ENCODE measurements around the gene FKBP1B. TPM values are rescaled to one million over a fixed set of nuclear protein-coding genes. Genes with fewer than 3 reads are reported as not detected.
A peak's percentile ranks its signal among the peaks of the same experiment; 100 is the strongest.
"Not testable (repeated sequence)": the region's sequence is repeated elsewhere in the genome, so short reads cannot be mapped to it uniquely, and the experiment has no call there.

FKBP1B gene
- total RNA-seq, 1 experiment from 2014 or later: not detected

- DNase-seq (ENCODE audit: extremely low read depth, low read depth): no peak
Observed at GRCh38 chr2:24022324-24022974, 27.1 kb upstream of the FKBP1B start.

- DNase-seq (ENCODE audit: extremely low read depth, low read depth): no peak
Observed at GRCh38 chr2:24022975-24023575, 26.5 kb upstream of the FKBP1B start.

GRCh38 chr2:24024018-24024417, 25.5 kb upstream of the FKBP1B start:
- DNase-seq (ENCODE audit: extremely low read depth, low read depth): no peak

GRCh38 chr2:24024996-24025663, 24.4 kb upstream of the FKBP1B start:
- DNase-seq (ENCODE audit: extremely low read depth, low read depth): no peak

- no peak for DNase-seq (ENCODE audit: extremely low read depth, low read depth)
Observed at GRCh38 chr2:24026233-24026632, 23.3 kb upstream of the FKBP1B start.

GRCh38 chr2:24038786-24039499, 10.6 kb upstream of the FKBP1B start:
- DNase-seq (ENCODE audit: extremely low read depth, low read depth): no peak

GRCh38 chr2:24040511-24040910, 9.0 kb upstream of the FKBP1B start:
- DNase-seq (ENCODE audit: extremely low read depth, low read depth): no peak

GRCh38 chr2:24043133-24043532, 6.4 kb upstream of the FKBP1B start:
- DNase-seq (ENCODE audit: extremely low read depth, low read depth): not testable (repeated sequence)

DNA sequence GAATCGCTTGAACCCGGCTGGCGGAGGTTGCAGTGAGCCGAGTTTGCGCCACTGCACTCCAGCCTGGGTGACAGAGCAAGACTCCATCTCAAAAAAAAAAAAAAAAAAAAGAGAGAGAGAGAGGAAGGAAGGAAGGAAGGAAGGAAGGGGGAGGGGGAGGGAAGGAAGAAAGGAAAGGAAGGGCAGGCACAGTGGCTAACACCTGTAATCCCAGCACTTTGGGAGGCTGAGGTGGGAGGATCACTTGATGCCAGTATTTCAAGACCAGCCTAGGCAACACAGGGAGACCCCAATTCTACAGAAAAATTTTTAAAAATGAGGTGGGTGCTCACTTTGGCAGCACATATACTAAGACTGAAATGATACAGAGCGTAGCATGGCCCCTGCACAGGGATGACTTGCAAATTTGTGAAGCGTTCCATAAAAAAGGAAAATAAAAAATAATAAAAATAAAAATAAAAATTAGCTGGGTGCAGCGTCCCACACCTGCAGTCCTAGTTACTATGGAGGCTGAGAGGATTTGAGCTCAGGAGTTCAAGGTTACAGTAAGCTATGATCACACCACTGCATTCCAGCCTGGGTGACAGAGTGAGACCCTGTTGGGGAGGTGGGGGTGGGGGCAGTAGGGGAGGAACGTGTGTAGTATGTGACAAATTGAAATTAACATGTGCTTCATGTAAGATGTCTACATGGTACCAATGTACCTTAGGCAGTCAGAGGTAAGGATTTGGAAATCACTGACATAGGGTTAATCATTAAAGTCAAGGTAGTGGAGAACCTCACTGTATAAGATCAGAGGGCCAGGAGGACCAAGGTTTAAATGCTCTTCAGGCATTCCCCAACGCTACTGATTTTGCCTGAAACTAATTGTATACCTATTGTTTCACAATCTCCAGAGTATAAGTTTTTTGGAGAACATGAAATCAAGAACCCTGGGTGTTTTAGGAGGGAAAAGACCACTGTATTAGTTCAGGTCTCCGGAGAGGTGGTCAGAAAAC, 3.7 kb upstream of the FKBP1B start:
- DNase-seq (ENCODE audit: extremely low read depth, low read depth): no peak

GRCh38 chr2:24046599-24046929, 3.0 kb upstream of the FKBP1B start:
- no peak for DNase-seq (ENCODE audit: extremely low read depth, low read depth)

GRCh38 chr2:24046930-24047702, 2.4 kb upstream of the FKBP1B start, which contains the start of gene WDCP:
TSS of gene WDCP (minus strand) at chr2:24047391. CDS start at chr2:24039494, 7,897 bp downstream.
- DNase-seq (ENCODE audit: extremely low read depth, low read depth): peak; percentile 98

DNA sequence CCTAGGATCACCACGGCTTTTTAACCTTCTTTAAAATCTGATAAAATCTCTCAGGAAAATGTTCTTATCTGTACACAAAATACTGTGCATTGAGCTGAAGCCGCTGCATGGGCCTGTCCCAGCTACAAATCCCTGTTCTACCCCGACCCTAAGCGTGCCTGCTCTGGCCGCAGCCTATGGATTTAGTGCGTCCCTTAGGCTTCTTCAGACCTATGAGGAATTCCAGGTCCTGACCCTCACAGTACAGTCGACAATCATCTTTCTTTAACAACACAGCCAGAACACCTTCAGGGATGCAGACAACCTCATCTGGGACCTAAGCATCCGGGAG, 1.9 kb upstream of the FKBP1B start:
- no peak for DNase-seq (ENCODE audit: extremely low read depth, low read depth)

DNA sequence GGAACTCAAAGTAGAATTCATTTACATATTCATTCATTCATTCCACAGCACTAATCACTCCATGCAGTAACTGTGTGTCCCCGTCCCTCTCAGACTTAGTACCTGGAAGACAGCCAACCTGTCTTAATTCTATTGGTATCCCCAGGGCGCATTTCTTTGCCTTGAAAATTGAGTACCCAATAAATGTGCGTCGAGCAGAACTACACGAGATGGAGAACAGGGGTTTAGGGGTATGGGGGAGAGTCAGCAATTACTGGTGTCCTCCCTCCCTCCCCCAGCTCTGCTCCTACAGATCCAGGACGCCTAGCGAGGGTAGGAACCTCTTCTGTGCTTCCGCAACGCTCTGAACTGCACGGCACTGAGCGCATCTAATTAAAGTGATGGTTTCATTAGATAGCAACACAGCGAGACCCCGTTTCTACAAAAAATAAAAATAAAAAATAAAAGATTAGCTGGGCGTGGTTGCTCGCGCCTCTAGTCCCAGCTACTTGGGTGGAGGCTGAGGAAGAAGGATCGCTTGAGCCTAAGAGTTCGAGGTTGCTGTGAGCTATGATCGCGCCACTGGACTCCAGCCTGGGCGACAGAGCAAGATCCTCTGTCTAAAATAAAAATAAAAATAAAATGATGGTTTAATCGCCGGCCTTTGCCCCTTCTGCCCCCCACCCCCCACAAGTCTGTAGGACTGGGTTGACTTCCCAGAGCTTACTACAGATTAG, 614 bp upstream of the FKBP1B start:
- no peak for DNase-seq (ENCODE audit: extremely low read depth, low read depth)

DNA sequence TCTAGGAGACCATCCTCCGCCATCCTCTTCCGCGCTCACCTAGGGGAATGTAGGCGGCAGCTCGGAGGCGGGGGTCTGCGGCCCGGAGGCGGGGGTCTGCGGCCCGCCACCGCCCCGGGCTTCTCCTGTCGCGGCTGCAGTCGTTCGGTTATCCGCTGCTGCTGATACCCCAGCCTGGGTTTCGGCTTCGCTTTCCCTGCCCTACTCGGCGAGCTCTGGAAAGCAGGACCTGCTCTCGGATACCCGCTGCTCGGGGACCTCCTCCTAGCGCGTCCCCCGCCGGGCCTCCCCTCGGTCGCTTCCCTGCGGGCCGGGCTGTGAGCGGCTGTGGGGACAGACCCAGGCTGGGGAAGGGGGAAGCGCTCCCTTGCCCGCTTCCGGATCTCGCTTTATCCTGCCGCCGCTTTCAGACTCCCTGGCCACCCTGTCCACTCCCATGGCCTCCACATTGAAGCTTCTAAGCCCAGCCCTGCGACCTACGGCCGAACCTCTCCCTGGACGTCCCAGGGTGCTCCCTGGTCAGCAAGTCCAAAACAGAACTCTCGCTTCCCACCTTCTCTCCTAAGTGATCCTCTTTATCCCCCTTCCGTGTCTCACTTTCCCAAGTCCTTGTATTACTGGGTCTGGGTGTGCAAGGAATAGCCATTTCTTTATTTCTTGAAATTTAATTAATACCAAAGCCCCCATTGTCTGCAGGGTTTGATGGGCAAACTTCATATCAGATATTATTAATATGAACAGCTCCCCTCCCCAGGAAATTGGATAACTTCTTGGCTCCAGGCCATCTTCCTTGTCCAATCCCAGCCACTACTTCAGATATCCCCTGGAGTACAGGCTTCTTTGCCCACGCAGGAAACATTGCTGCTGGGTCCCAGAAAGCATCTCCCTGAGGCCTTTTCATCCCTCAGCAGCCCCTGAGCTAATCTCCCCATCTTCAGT, 769 bp downstream of the FKBP1B start:
- DNase-seq (ENCODE audit: extremely low read depth, low read depth): no peak

DNA sequence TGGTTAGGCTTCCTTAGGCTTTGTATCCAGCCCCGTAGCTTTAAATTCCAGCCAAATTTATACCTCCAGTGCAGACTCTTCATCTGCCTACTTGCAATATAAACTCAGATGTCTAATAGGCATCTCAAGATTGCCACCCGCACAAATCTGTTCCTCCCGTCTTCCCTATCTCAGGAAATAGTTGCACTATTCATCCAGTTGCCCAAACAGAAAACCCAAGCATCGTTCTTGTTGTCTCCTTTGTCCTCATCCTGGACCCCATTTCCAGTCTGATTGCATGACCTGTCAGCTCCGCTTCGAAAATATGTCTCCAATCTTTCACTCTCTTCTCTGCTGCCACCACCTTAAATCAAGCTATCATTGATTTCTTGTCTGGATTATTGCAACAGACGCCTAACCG, 2.3 kb downstream of the FKBP1B start:
- DNase-seq (ENCODE audit: extremely low read depth, low read depth): no peak

DNA sequence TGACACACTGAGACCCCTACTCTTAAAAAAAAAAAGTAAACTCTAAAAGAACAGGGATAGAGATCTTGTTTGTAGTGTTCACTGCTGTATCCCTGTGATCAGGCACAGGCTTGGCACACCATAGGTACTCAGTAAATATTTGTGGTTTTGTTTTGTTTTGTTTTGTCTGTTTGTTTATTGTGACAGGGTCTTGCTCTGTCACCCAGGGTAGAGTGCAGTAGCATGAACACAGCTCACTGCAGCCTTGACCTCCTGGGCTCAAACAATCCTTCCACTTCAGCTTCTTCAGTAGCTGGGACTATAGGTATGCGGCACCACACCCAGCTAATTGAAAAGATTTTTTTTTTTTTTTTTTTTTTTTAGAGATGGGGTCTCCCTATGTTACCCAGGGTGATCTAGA, 3.4 kb downstream of the FKBP1B start:
- no peak for DNase-seq (ENCODE audit: extremely low read depth, low read depth)

DNA sequence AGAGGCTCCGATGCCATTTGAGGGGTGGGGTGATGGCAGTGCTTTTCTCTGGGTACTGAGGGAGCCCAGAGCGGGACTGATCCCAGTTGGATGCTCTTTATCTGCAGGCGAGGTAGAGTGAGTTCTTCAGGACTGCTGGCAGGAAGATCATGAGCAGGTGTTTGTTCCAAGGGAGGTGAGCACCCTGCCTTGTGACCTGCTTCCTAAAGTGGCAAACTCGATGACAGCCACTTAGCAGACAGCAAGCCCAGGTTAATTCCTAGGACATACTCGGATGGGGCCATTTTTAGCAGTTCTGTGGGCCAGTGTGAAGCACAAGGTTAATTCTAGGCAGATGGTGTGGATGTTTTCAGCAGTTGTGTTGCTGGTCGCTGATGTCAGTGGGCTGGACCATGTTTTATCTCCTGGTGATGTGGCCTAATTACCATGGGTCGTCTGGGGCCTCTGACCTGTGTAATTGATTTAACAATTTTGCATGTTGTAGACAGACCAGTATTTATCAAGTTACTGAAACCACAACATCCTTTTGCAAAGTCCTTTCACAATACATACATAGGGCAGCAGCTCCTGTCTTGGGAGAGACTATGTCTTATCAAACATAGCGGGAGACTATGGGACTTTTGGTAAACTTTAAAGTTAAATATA, 4.9 kb downstream of the FKBP1B start:
- no peak for DNase-seq (ENCODE audit: extremely low read depth, low read depth)
